PC-3 (cell line): Measurements from ENCODE around the gene CKAP4. TPM values are rescaled to one million over a fixed set of nuclear protein-coding genes. Genes with fewer than 3 reads are reported as not detected.

ENCODE experiments used
- ATAC-seq: fragments of 200-7000 bp; cut with Tn5 transposase; 2 replicates; pipeline ENCODE4 v1.9.1; 2020; ENCODE audit warnings: mild to moderate bottlenecking, moderate library complexity
- BruUV-seq: library from RNA; stranded (reverse); fragments of 400-500 nt; replicated peaks from 2 replicates; lab custom pipeline; 2021; lab: Mats Ljungman, UMichigan
- CTCF ChIA-PET: fragments of 300-600 bp; sonication (Branson Sonifier 250); formaldehyde crosslinking; loops from one replicate; lab custom pipeline; 2022; ENCODE audit warnings: antibody characterized with exemption; lab: Charles Lee
- POLR2A ChIA-PET: fragments of 300-600 bp; sonication (Branson Sonifier 250); formaldehyde crosslinking; loops from one replicate; lab custom pipeline; 2022; ENCODE audit warnings: antibody characterized with exemption; ENCODE audit not compliant: unreplicated experiment; lab: Charles Lee
- DNase-seq: peaks from one replicate; pipeline ENCODE4 v3.0.0-alpha.2; 2015
- H2AFZ ChIP-seq: fragments of 300-600 bp; sonication (generic); 2 replicates; pipeline ENCODE4 v1.6.0; 2016; ENCODE audit warnings: antibody characterized with exemption, low read length
- H3F3A ChIP-seq: fragments of 300-600 bp; sonication (generic); one replicate; pipeline ENCODE4 v1.6.0; 2017; ENCODE audit warnings: antibody characterized with exemption, low read length, control low read depth, mild to moderate bottlenecking; ENCODE audit not compliant: unreplicated experiment
- H3K27ac ChIP-seq: fragments of 300-600 bp; sonication (generic); 2 replicates; pipeline ENCODE4 v1.5.1; 2016; ENCODE audit warnings: mild to moderate bottlenecking, low read length
- H3K27me3 ChIP-seq: fragments of 300-600 bp; sonication (generic); 2 replicates; pipeline ENCODE4 v1.6.1; 2016; ENCODE audit warnings: low read length, mixed read lengths
- H3K36me3 ChIP-seq: fragments of 300-600 bp; sonication (generic); 2 replicates; pipeline ENCODE4 v1.6.1; 2016; ENCODE audit warnings: low read depth, mixed run types, low read length, mixed read lengths
- H3K4me1 ChIP-seq: fragments of 300-600 bp; sonication (generic); 2 replicates; pipeline ENCODE4 v1.5.1; 2016; ENCODE audit warnings: low read length; ENCODE audit not compliant: insufficient read depth
- H3K4me2 ChIP-seq: fragments of 300-600 bp; sonication (generic); 2 replicates; pipeline ENCODE4 v1.6.0; 2016; ENCODE audit warnings: low read length
- H3K4me3 ChIP-seq: fragments of 300-600 bp; sonication (generic); 2 replicates; pipeline ENCODE4 v1.5.1; 2016; ENCODE audit warnings: mild to moderate bottlenecking, low read length, mixed read lengths
- H3K79me2 ChIP-seq: fragments of 300-600 bp; sonication (generic); 2 replicates; pipeline ENCODE4 v1.6.1; 2017; ENCODE audit warnings: low read length, mixed read lengths
- H3K9ac ChIP-seq: fragments of 300-600 bp; sonication (generic); 2 replicates; pipeline ENCODE4 v1.6.0; 2016; ENCODE audit warnings: mild to moderate bottlenecking, low read length
- H3K9me2 ChIP-seq: fragments of 300-600 bp; sonication (generic); replicated peaks from 2 replicates; pipeline ENCODE4 v1.6.1; 2016; ENCODE audit warnings: mixed run types, low read length, mixed read lengths
- H3K9me3 ChIP-seq: fragments of 300-600 bp; sonication (generic); 2 replicates; pipeline ENCODE4 v1.6.1; 2016; ENCODE audit warnings: low read length, mixed read lengths
- H4K20me1 ChIP-seq: fragments of 300-600 bp; sonication (generic); 2 replicates; pipeline ENCODE4 v1.6.1; 2016; ENCODE audit warnings: low read length, mixed read lengths
- CTCF ChIP-seq: fragments of 300-600 bp; sonication (generic); conservative IDR thresholded peaks from 2 replicates; pipeline ENCODE4 v1.5.1; 2017; ENCODE audit warnings: antibody characterized with exemption, low read depth, mild to moderate bottlenecking, low read length
- EZH2 ChIP-seq: fragments of 300-600 bp; sonication (generic); IDR thresholded peaks from one replicate; pipeline ENCODE4 v1.6.1; 2017; ENCODE audit warnings: antibody characterized with exemption, mild to moderate bottlenecking, low read length; ENCODE audit not compliant: unreplicated experiment
- EZH2phosphoT487 ChIP-seq: fragments of 300-600 bp; sonication (generic); IDR thresholded peaks from 2 replicates; pipeline ENCODE4 v1.6.1; 2018; ENCODE audit warnings: mild to moderate bottlenecking, antibody characterized with exemption, low read length, borderline replicate concordance
- intact Hi-C: fragments of 100-400 bp; cut with micrococcal nuclease; formaldehyde crosslinking; loops from 2 replicates; pipeline ENCODE4 v1.9.0; 2023
- total RNA-seq: library from RNA; depleted of rRNA; stranded (reverse); fragments of >200 nt; gene quantifications from 2 replicates; pipeline ENCODE4 v1.2.3, GENCODE V29; 2014

Gene CKAP4
- total RNA-seq, 1 experiment from 2014 or later: 76.3 TPM

- no peaks in the 10 kb centered on the region for H3K27me3 ChIP-seq
- H2AFZ ChIP-seq: no peak overlapping the region
- no peak overlapping the region for H3K9ac ChIP-seq
- H3K4me2 ChIP-seq: no peak overlapping the region
- DNase-seq (no peak), ATAC-seq (no peak)
- H3K9me3 ChIP-seq: no peaks in the 10 kb centered on the region
- no peak overlapping the region for H3K4me3 ChIP-seq
- H3K79me2 ChIP-seq: no peaks in the 10 kb centered on the region
- H3K27ac ChIP-seq: no peak overlapping the region
- intact Hi-C loops: no loop called here
- no peaks in the 10 kb centered on the region for H3K36me3 ChIP-seq
- BruUV-seq: no TSS peak
- TF ChIP-seq EZH2: no peak
- TF ChIP-seq EZH2phosphoT487: no peak
- TF ChIP-seq CTCF: no peak
- POLR2A ChIA-PET: no interaction called here
- no peaks in the 10 kb centered on the region for H4K20me1 ChIP-seq
- H3F3A ChIP-seq: no peaks in the 10 kb centered on the region
- no peaks in the 10 kb centered on the region for H3K9me2 ChIP-seq
- CTCF ChIA-PET: interaction anchor here (0.6 kb wide), 1 partner anchor 1007 kb away, joined by 5 read pairs; no protein-coding TSS in a partner anchor
- peaks cover 7% of the 10 kb centered on the region for H3K4me1 ChIP-seq
Observed at GRCh38 chr12:106276032-106276740, 28.4 kb upstream of the CKAP4 start.

- Histone ChIP-seq H3K9me2 (no peaks in the 10 kb centered on the region), H4K20me1 (no peaks in the 10 kb centered on the region), H3K4me1 (no peaks in the 10 kb centered on the region), H3K27me3 (no peaks in the 10 kb centered on the region), H3K27ac (no peak overlapping the region), H3K4me2 (no peak overlapping the region), H3K9me3 (no peaks in the 10 kb centered on the region), H3F3A (no peaks in the 10 kb centered on the region), H2AFZ (no peak overlapping the region), H3K4me3 (no peak overlapping the region), H3K79me2 (no peaks in the 10 kb centered on the region), H3K9ac (no peak overlapping the region), H3K36me3 (no peaks in the 10 kb centered on the region)
- ChIA-PET CTCF (no interaction called here), POLR2A (no interaction called here)
- intact Hi-C loops: no loop called here
- no TSS peak for BruUV-seq
- TF ChIP-seq EZH2: no peak
- TF ChIP-seq EZH2phosphoT487: no peak
- TF ChIP-seq CTCF: no peak
- ATAC-seq: no peak
- DNase-seq: no peak
Observed at GRCh38 chr12:106275458-106275857, 27.6 kb upstream of the CKAP4 start.

GRCh38 chr12:106274575-106275121 is 26.8 kb upstream of the CKAP4 start:
- H3F3A ChIP-seq: no peaks in the 10 kb centered on the region
- POLR2A ChIA-PET: no interaction called here

More at GRCh38 chr12:106274575-106275121, 26.8 kb upstream of the CKAP4 start:
- H3K36me3 ChIP-seq: no peaks in the 10 kb centered on the region
- no peak overlapping the region for H3K9ac ChIP-seq
- H3K9me3 ChIP-seq: no peaks in the 10 kb centered on the region
- no peak overlapping the region for H2AFZ ChIP-seq
- H3K9me2 ChIP-seq: no peaks in the 10 kb centered on the region
- H3K4me3 ChIP-seq: no peak overlapping the region
- CTCF ChIA-PET: no interaction called here
- no peaks in the 10 kb centered on the region for H3K79me2 ChIP-seq
- no peaks in the 10 kb centered on the region for H4K20me1 ChIP-seq
- no peak overlapping the region for H3K4me2 ChIP-seq
- H3K27me3 ChIP-seq: no peaks in the 10 kb centered on the region
- no peak for ATAC-seq
- no peak overlapping the region for H3K27ac ChIP-seq
- intact Hi-C loops: no loop called here
- BruUV-seq: no TSS peak
- no peak for DNase-seq
- TF ChIP-seq EZH2: no peak
- no peak for TF ChIP-seq CTCF
- TF ChIP-seq EZH2phosphoT487: no peak
- H3K4me1 ChIP-seq: no peaks in the 10 kb centered on the region
